ENCODE measurements around the gene GABRR3.

- no peak for TF ChIP-seq POLR2AphosphoS5 (IDR thresholded peaks at IDR 0.05; ENCODE audit: insufficient read depth in 1 of 2, low read depth in 1 of 2)
- TF ChIP-seq CTCF (IDR thresholded peaks at IDR 0.05), result no peak
- no peak for TF ChIP-seq POLR2A (IDR thresholded peaks at IDR 0.05)
These were observed 65.6 kb downstream of the GABRR3 start for GRCh38 chr3:97969541-97969940.
